GM19328 (cell line): ENCODE measurements around the gene CYP2W1.
"Not testable (repeated sequence)": the region's sequence is repeated elsewhere in the genome, so short reads cannot be mapped to it uniquely, and the experiment has no call there.

ENCODE experiments used
- ATAC-seq: cut with Tn5 transposase; IDR thresholded peaks from one replicate; pipeline ENCODE4 v1.9.1; 2021; ENCODE audit warnings: mild to moderate bottlenecking, moderate library complexity; ENCODE audit not compliant: unreplicated experiment

CYP2W1 gene

GRCh38 chr7:951881-952547 lies 31.0 kb upstream of the CYP2W1 start:
- no peak for ATAC-seq

- no peak for ATAC-seq
Observed at GRCh38 chr7:952548-953441, 30.2 kb upstream of the CYP2W1 start.

GRCh38 chr7:953547-954327 lies 29.2 kb upstream of the CYP2W1 start:
- no peak for ATAC-seq

GRCh38 chr7:954330-955238 lies 28.4 kb upstream of the CYP2W1 start, which contains the start of gene ADAP1:
Gene ADAP1, minus strand, starts transcription at chr7:954680. Its CDS starts 203 bp downstream, at chr7:954477.
- ATAC-seq, result no peak

GRCh38 chr7:956031-956430 lies 26.9 kb upstream of the CYP2W1 start:
- ATAC-seq, result no peak

- ATAC-seq, result no peak
Observed at GRCh38 chr7:957418-958220, 25.4 kb upstream of the CYP2W1 start.

- ATAC-seq, result no peak
Observed at GRCh38 chr7:958221-959200, 24.5 kb upstream of the CYP2W1 start.

- no peak for ATAC-seq
Observed at GRCh38 chr7:959271-959670, 23.7 kb upstream of the CYP2W1 start.

GRCh38 chr7:959740-960139 lies 23.2 kb upstream of the CYP2W1 start:
- ATAC-seq, result not testable (repeated sequence)

- ATAC-seq, result no peak
Observed at GRCh38 chr7:960269-960871, 22.6 kb upstream of the CYP2W1 start.

- ATAC-seq, result not testable (repeated sequence)
Observed at GRCh38 chr7:960972-961371, 22.0 kb upstream of the CYP2W1 start.

GRCh38 chr7:961546-962400 lies 21.2 kb upstream of the CYP2W1 start:
- no peak for ATAC-seq

- no peak for ATAC-seq
Observed at GRCh38 chr7:962401-963081, 20.4 kb upstream of the CYP2W1 start.

GRCh38 chr7:963236-964078 lies 19.5 kb upstream of the CYP2W1 start:
- no peak for ATAC-seq

- ATAC-seq, result no peak
Observed at GRCh38 chr7:964401-965231, 18.4 kb upstream of the CYP2W1 start.
